ENCODE data around the gene C10orf105. TPM values are rescaled to one million over a fixed set of nuclear protein-coding genes. Genes with fewer than 3 reads are reported as not detected.

Gene C10orf105
- total RNA-seq, 1 donor from 2014 or later: not detected

GRCh38 chr10:71663311-71663710 is 56.3 kb downstream of the C10orf105 start:
- intact Hi-C loops (cut with micrococcal nuclease): no loop called here
- ChIA-PET CTCF (interaction anchor here (1.2 kb wide), 1 partner anchor 12 kb away, joined by 3 read pairs; no protein-coding TSS in a partner anchor), POLR2A (no interaction called here)
- Mint-ChIP-seq H3K9me3 (peaks cover 5% of the 10 kb centered on the region), H3K27ac (no peak overlapping the region), H3K36me3 (ENCODE audit: low read depth) (no peaks in the 10 kb centered on the region), H3K27me3 (no peaks in the 10 kb centered on the region), H3K4me1 (peaks cover 17% of the 10 kb centered on the region), H3K4me3 (no peak overlapping the region)
- no peak for TF ChIP-seq CTCF (IDR thresholded peaks at IDR 0.05)
- DNase-seq (no peak), ATAC-seq (ENCODE audit: low read depth) (no peak)

- no peaks in the 10 kb centered on the region for H3K27me3 Mint-ChIP-seq
- ATAC-seq (ENCODE audit: low read depth) (no peak), DNase-seq (no peak)
- no peak overlapping the region for H3K27ac Mint-ChIP-seq
- intact Hi-C loops (cut with micrococcal nuclease): no loop called here
- ChIA-PET POLR2A (no interaction called here), CTCF (interaction anchor here (1.2 kb wide), 1 partner anchor 13 kb away, joined by 3 read pairs; no protein-coding TSS in a partner anchor)
- H3K4me3 Mint-ChIP-seq: no peak overlapping the region
- peaks cover 5% of the 10 kb centered on the region for H3K9me3 Mint-ChIP-seq
- peaks cover 6% of the 10 kb centered on the region for H3K4me1 Mint-ChIP-seq
- no peak for TF ChIP-seq CTCF (IDR thresholded peaks at IDR 0.05)
- no peaks in the 10 kb centered on the region for H3K36me3 Mint-ChIP-seq (ENCODE audit: low read depth)
Measured at GRCh38 chr10:71661779-71662336, 57.7 kb downstream of the C10orf105 start.

Other genes with a start within 250 kb of the C10orf105 start
- gene VSIR, start 53.7 kb upstream of the C10orf105 start, total RNA-seq: 20.9 and 21.4 TPM in 2 replicates
- 207 and 210 TPM in 2 replicates for gene PSAP, start 131.5 kb upstream of the C10orf105 start, total RNA-seq
- gene CHST3, start 244.6 kb upstream of the C10orf105 start, total RNA-seq: not detected in 2 replicates